Prostate gland (tissue), 2 donors: Measurements from ENCODE around the gene HAT1. TPM values are rescaled to one million over a fixed set of nuclear protein-coding genes. Genes with fewer than 3 reads are reported as not detected.
"Not testable (repeated sequence)": the region's sequence is repeated elsewhere in the genome, so short reads cannot be mapped to it uniquely, and the experiment has no call there.

Source experiments
- DNase-seq: peaks from one replicate; pipeline ENCODE4 v3.0.0-alpha.2; 2019; ENCODE audit warnings: low spot score
- H3K27ac ChIP-seq, 2 donors: fragments of 200-600 bp; sonication (generic); 2 replicates each; pipeline ENCODE4 v1.5.1; 2017 to 2019
- H3K27me3 ChIP-seq: fragments of 200-600 bp; sonication (generic); replicated peaks from 2 replicates; pipeline ENCODE4 v1.5.1; 2019; ENCODE audit not compliant: insufficient read depth
- H3K36me3 ChIP-seq, 2 donors: fragments of 200-600 bp; sonication (generic); 1 replicate in 1 of 2; 2 replicates in 1 of 2; pipeline versions ENCODE4 v1.5.1 to v1.8.1; 2017 to 2019
- H3K4me1 ChIP-seq: fragments of 200-600 bp; sonication (generic); replicated peaks from 2 replicates; pipeline ENCODE4 v1.5.1; 2019
- H3K4me3 ChIP-seq, 2 donors: fragments of 200-600 bp; sonication (generic); 2 replicates each; pipeline ENCODE4 v1.5.1; 2017 to 2019
- H3K9me3 ChIP-seq: fragments of 200-600 bp; sonication (generic); 2 replicates; pipeline ENCODE4 v1.5.1; 2017
- CTCF ChIP-seq, 4 experiments: fragments of 200-600 bp in 2 of 4; fragments of 450-650 bp in 2 of 4; sonication (generic) in 2 of 4; IDR thresholded peaks; 1 replicate in 3 of 4; 2 replicates in 1 of 4; pipeline ENCODE4 v1.5.1; 2016 to 2019; ENCODE audit warnings: antibody characterized with exemption in 4 of 4, mild to moderate bottlenecking in 2 of 4, moderate library complexity in 2 of 4
- POLR2A ChIP-seq: fragments of 450-650 bp; IDR thresholded peaks from one replicate; pipeline ENCODE4 v1.6.1; 2016; ENCODE audit warnings: antibody characterized with exemption, mild to moderate bottlenecking
- POLR2AphosphoS5 ChIP-seq: sonication (generic); formaldehyde crosslinking; IDR thresholded peaks from one replicate; pipeline ENCODE4 v1.6.1; 2017; ENCODE audit warnings: antibody characterized with exemption
- WGBS: methylation state at CpG from one replicate; pipeline ENCODE4 v1.1.5; 2018; 5-methylcytosine and 5-hydroxymethylcytosine counted together
- intact Hi-C: fragments of 100-400 bp; cut with DNase I; formaldehyde crosslinking; loops from one replicate; pipeline ENCODE4 v1.14.2; 2022
- total RNA-seq, 2 donors: library from RNA; depleted of rRNA; stranded (reverse); fragments of >200 nt; gene quantifications; one replicate each; pipeline ENCODE4 v1.1.0, GENCODE V29; 2016

HAT1 gene
- total RNA-seq, 2 donors from 2014 or later, result 30.6 to 41.9 TPM

GRCh38 chr2:171893196-171893823 is 29.0 kb upstream of the HAT1 start:
- H3K36me3 ChIP-seq, result no peaks in the 10 kb centered on the region
- no peaks in the 10 kb centered on the region for H3K27me3 ChIP-seq
- H3K9me3 ChIP-seq, result no peaks in the 10 kb centered on the region
- peak overlapping the region; percentile 85 to 88 for H3K27ac ChIP-seq
- TF ChIP-seq POLR2A, result no peak
- TF ChIP-seq CTCF (IDR thresholded peaks at IDR 0.05), result no peak
- TF ChIP-seq POLR2AphosphoS5, result no peak
- intact Hi-C loops, result no loop called here
- H3K4me1 ChIP-seq, result no peaks in the 10 kb centered on the region
- DNase-seq, result no peak
- H3K4me3 ChIP-seq, result peak overlapping the region; percentile 65 to 79
- 21% methylated on average over 7 of the region's 7 CpGs for WGBS

- no peaks in the 10 kb centered on the region for H3K9me3 ChIP-seq
- no peaks in the 10 kb centered on the region for H3K4me1 ChIP-seq
- peak; percentile 79 for DNase-seq
- H3K4me3 ChIP-seq, result peak within 1 kb of the TSS; percentile 65 to 79
- under 1% methylated on average over 52 of the region's 63 CpGs for WGBS
- H3K27me3 ChIP-seq, result no peaks in the 10 kb centered on the region
- intact Hi-C loops, result loop anchor here (1.0 kb wide), 1 partner anchor 28 kb away; the partner anchor contains the start of gene HAT1
- H3K27ac ChIP-seq, result peak within 1 kb of the TSS; percentile 85 to 88
- TF ChIP-seq POLR2A (peak; percentile 74), CTCF (IDR thresholded peaks at IDR 0.05) (peak in 1 of 4 experiments; percentile 23), POLR2AphosphoS5 (peak; percentile 12)
- H3K36me3 ChIP-seq, result no peaks in the 10 kb centered on the region
Measured at GRCh38 chr2:171893824-171894611, 28.2 kb upstream of the HAT1 start, which contains the start of gene SLC25A12. Gene SLC25A12 (minus strand): TSS chr2:171894244. CDS start chr2:171894214, 30 bp downstream.

GRCh38 chr2:171894612-171894947 is 27.7 kb upstream of the HAT1 start:
- WGBS, result 9% methylated on average over 10 of the region's 10 CpGs
- H3K4me3 ChIP-seq, result peak overlapping the region; percentile 65 to 79
- H3K27me3 ChIP-seq, result no peaks in the 10 kb centered on the region
- H3K36me3 ChIP-seq, result no peaks in the 10 kb centered on the region
- TF ChIP-seq POLR2A, result no peak
- no peak for TF ChIP-seq POLR2AphosphoS5
- no peak for TF ChIP-seq CTCF (IDR thresholded peaks at IDR 0.05)
- DNase-seq, result no peak
- H3K9me3 ChIP-seq, result no peaks in the 10 kb centered on the region
- intact Hi-C loops, result loop anchor here (1.0 kb wide), 1 partner anchor 28 kb away; the partner anchor contains the start of gene HAT1
- peak overlapping the region; percentile 85 to 88 for H3K27ac ChIP-seq
- no peaks in the 10 kb centered on the region for H3K4me1 ChIP-seq

- intact Hi-C loops, result no loop called here
- Histone ChIP-seq H3K4me3 (no peak overlapping the region), H3K9me3 (no peaks in the 10 kb centered on the region), H3K4me1 (no peaks in the 10 kb centered on the region), H3K27ac (no peak overlapping the region), H3K27me3 (no peaks in the 10 kb centered on the region), H3K36me3 (no peaks in the 10 kb centered on the region)
- TF ChIP-seq CTCF (IDR thresholded peaks at IDR 0.05), result no peak
- no peak for TF ChIP-seq POLR2AphosphoS5
- DNase-seq, result no peak
- WGBS, result 79% methylated on average over 1 of the region's 1 CpG
Measured at GRCh38 chr2:171895786-171896185, 26.5 kb upstream of the HAT1 start.

GRCh38 chr2:171899623-171900282 is 22.5 kb upstream of the HAT1 start:
- H3K36me3 ChIP-seq, intact Hi-C loops, DNase-seq, H3K27me3 ChIP-seq, H3K9me3 ChIP-seq, H3K4me3 ChIP-seq, H3K4me1 ChIP-seq, H3K27ac ChIP-seq: not testable (repeated sequence)
- 93% methylated on average over 24 of the region's 58 CpGs for WGBS
